HepG2 (cell line): ENCODE measurements around the gene NPHP4. TPM values are rescaled to one million over a fixed set of nuclear protein-coding genes. Genes with fewer than 3 reads are reported as not detected.

Experiments
- ATF6 ChIP-seq: sonication (generic); formaldehyde crosslinking; conservative IDR thresholded peaks from 2 replicates; pipeline ENCODE4 v1.4.0; 2020; ENCODE audit warnings: missing genetic modification reagents
- CBX1 ChIP-seq: IDR thresholded peaks from one replicate; pipeline ENCODE4 v1.6.1; 2016; ENCODE audit warnings: antibody characterized with exemption, low read depth
- CENPX ChIP-seq: sonication (generic); formaldehyde crosslinking; IDR thresholded peaks from 2 replicates; pipeline ENCODE4 v1.9.0; 2021; ENCODE audit warnings: mild to moderate bottlenecking, missing genetic modification reagents, moderate library complexity
- DNMT1 ChIP-seq: sonication (generic); formaldehyde crosslinking; IDR thresholded peaks from 2 replicates; pipeline ENCODE4 v1.5.1; 2020; ENCODE audit warnings: mild to moderate bottlenecking, missing genetic modification reagents
- NCOA2 ChIP-seq: sonication (generic); formaldehyde crosslinking; IDR thresholded peaks from 2 replicates; pipeline ENCODE4 v1.8.0; 2022; ENCODE audit warnings: inconsistent platforms
- PHF8 ChIP-seq: sonication (generic); formaldehyde crosslinking; IDR thresholded peaks from 2 replicates; pipeline ENCODE4 v1.5.0; 2020; ENCODE audit warnings: missing genetic modification reagents
- PRDM15 ChIP-seq: sonication (generic); formaldehyde crosslinking; IDR thresholded peaks from 2 replicates; pipeline ENCODE4 v1.4.0; 2020; ENCODE audit warnings: missing genetic modification reagents
- RAD21 ChIP-seq: fragments of 450-650 bp; formaldehyde crosslinking; IDR thresholded peaks from 2 replicates; pipeline ENCODE4 v1.5.0; 2020; ENCODE audit warnings: mild to moderate bottlenecking
- SNAI1 ChIP-seq: sonication (generic); formaldehyde crosslinking; IDR thresholded peaks from 2 replicates; pipeline ENCODE4 v1.5.0; 2020; ENCODE audit warnings: mild to moderate bottlenecking, missing genetic modification reagents, borderline replicate concordance
- SNAPC2 ChIP-seq: sonication (generic); formaldehyde crosslinking; IDR thresholded peaks from 2 replicates; pipeline ENCODE4 v1.8.1; 2022; ENCODE audit warnings: mild to moderate bottlenecking, missing genetic modification reagents
- SRF ChIP-seq: IDR thresholded peaks from 2 replicates; pipeline ENCODE4 v1.6.1; 2011; ENCODE audit warnings: mild to moderate bottlenecking, low read depth, low read length, moderate library complexity
- SRY ChIP-seq: sonication (generic); formaldehyde crosslinking; IDR thresholded peaks from 2 replicates; pipeline ENCODE4 v1.8.0; 2022; ENCODE audit warnings: mild to moderate bottlenecking, missing genetic modification reagents
- ZNF12 ChIP-seq: sonication (generic); formaldehyde crosslinking; IDR thresholded peaks from 2 replicates; pipeline ENCODE4 v1.5.0; 2020; ENCODE audit warnings: missing genetic modification reagents
- ZNF292 ChIP-seq: sonication (generic); formaldehyde crosslinking; IDR thresholded peaks from 2 replicates; pipeline ENCODE4 v1.8.1; 2022; ENCODE audit warnings: mild to moderate bottlenecking, low read depth, missing genetic modification reagents, borderline replicate concordance
- ZNF546 ChIP-seq: sonication (generic); formaldehyde crosslinking; conservative IDR thresholded peaks from 2 replicates; pipeline ENCODE4 v1.8.1; 2023; ENCODE audit warnings: mild to moderate bottlenecking, missing genetic modification reagents
- ZNF710 ChIP-seq: sonication (generic); formaldehyde crosslinking; IDR thresholded peaks from 2 replicates; pipeline ENCODE4 v1.5.0; 2020; ENCODE audit warnings: mild to moderate bottlenecking, missing genetic modification reagents, borderline replicate concordance
- polyA plus RNA-seq, 8 experiments: library from polyadenylated mRNA; depleted of rRNA in 3 of 8; stranded (reverse) in 7 of 8; unstranded in 1 of 8; fragments of >200 nt; fragmentation: Illumina TruSeq in 4 of 8; extraction: Trizol in 4 of 8; gene quantifications; 2 replicates each; pipeline versions ENCODE4 v1.2.1 to v1.2.3, GENCODE V29; 2011 to 2016; ENCODE audit warnings: low read depth in 4 of 8, missing spikeins in 1 of 8, mixed read lengths in 1 of 8; ENCODE audit not compliant: insufficient read depth in 1 of 8
- total RNA-seq, 5 experiments: library from RNA; depleted of rRNA; stranded (reverse); fragments of >200 nt; fragmentation: Illumina TruSeq; extraction: Trizol; gene quantifications; 2 replicates each; pipeline ENCODE4 v1.2.3, GENCODE V29; 2016; ENCODE audit warnings: low read depth in 1 of 5
- TF ChIP-seq, protein P1 (sequence below): sonication (generic); formaldehyde crosslinking; IDR thresholded peaks from 2 replicates; pipeline ENCODE4 v1.5.1; 2020; ENCODE audit warnings: missing genetic modification reagents, mild to moderate bottlenecking, borderline replicate concordance
- TF ChIP-seq, protein P2 (sequence below): sonication (generic); IDR thresholded peaks from 2 replicates; pipeline ENCODE4 v1.6.1; 2016; ENCODE audit warnings: low read depth, borderline replicate concordance

NPHP4 gene
- total and polyA plus RNA-seq, 2 of the 13 experiments (the other 11 are each of a cell fraction or from before 2014, with no cell fraction given): 4.4 to 6.8 TPM

GRCh38 chr1:6002714-6003501 lies 10.7 kb upstream of the NPHP4 start (continued):
- no peak for TF ChIP-seq PRDM15 (CRISPR knock-in tag)
- peak; percentile 62 for TF ChIP-seq RAD21 (CRISPR knock-in tag)
- no peak for TF ChIP-seq SRY (CRISPR knock-in tag)
- no peak for TF ChIP-seq DNMT1 (CRISPR knock-in tag)
- TF ChIP-seq SNAI1 (CRISPR knock-in tag): no peak
- TF ChIP-seq, protein P1, sequence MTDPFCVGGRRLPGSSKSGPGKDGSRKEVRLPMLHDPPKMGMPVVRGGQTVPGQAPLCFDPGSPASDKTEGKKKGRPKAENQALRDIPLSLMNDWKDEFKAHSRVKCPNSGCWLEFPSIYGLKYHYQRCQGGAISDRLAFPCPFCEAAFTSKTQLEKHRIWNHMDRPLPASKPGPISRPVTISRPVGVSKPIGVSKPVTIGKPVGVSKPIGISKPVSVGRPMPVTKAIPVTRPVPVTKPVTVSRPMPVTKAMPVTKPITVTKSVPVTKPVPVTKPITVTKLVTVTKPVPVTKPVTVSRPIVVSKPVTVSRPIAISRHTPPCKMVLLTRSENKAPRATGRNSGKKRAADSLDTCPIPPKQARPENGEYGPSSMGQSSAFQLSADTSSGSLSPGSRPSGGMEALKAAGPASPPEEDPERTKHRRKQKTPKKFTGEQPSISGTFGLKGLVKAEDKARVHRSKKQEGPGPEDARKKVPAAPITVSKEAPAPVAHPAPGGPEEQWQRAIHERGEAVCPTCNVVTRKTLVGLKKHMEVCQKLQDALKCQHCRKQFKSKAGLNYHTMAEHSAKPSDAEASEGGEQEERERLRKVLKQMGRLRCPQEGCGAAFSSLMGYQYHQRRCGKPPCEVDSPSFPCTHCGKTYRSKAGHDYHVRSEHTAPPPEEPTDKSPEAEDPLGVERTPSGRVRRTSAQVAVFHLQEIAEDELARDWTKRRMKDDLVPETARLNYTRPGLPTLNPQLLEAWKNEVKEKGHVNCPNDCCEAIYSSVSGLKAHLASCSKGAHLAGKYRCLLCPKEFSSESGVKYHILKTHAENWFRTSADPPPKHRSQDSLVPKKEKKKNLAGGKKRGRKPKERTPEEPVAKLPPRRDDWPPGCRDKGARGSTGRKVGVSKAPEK (CRISPR knock-in tag): no peak
- no peak for TF ChIP-seq CBX1
- no peak for TF ChIP-seq ZNF292 (CRISPR knock-in tag)
- no peak for TF ChIP-seq ZNF710 (CRISPR knock-in tag)
- no peak for TF ChIP-seq ZNF12
- no peak for TF ChIP-seq SRF
- TF ChIP-seq ATF6 (CRISPR knock-in tag): no peak
- no peak; the same call in 1 of the 2 replicates for TF ChIP-seq PHF8 (CRISPR knock-in tag)
- TF ChIP-seq ZNF546: no peak
- TF ChIP-seq NCOA2 (CRISPR knock-in tag): no peak
- TF ChIP-seq CENPX (CRISPR knock-in tag): no peak
- TF ChIP-seq SNAPC2 (CRISPR knock-in tag): no peak
- TF ChIP-seq, protein P2, sequence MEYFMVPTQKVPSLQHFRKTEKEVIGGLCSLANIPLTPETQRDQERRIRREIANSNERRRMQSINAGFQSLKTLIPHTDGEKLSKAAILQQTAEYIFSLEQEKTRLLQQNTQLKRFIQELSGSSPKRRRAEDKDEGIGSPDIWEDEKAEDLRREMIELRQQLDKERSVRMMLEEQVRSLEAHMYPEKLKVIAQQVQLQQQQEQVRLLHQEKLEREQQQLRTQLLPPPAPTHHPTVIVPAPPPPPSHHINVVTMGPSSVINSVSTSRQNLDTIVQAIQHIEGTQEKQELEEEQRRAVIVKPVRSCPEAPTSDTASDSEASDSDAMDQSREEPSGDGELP: peak; percentile 75; the same call in 1 of the 2 replicates
